K562 (cell line): ENCODE measurements around the gene NDUFA5. TPM values are rescaled to one million over a fixed set of nuclear protein-coding genes. Genes with fewer than 3 reads are reported as not detected.

Source experiments
- ATAC-seq: fragments of 200-7000 bp; cut with Tn5 transposase; 3 replicates; pipeline ENCODE4 v1.9.1; 2020; ENCODE audit warnings: moderate library complexity
- BruUV-seq: library from RNA; stranded (reverse); fragments of 400-500 nt; replicated peaks from 2 replicates; lab custom pipeline; 2021; lab: Mats Ljungman, UMichigan
- CTCF ChIA-PET: fragments of 300-600 bp; formaldehyde crosslinking; extraction: SDS; loops from one replicate; lab custom pipeline; 2021; ENCODE audit warnings: low intra/inter-chr PET ratio; lab: Yijun Ruan, JAX
- POLR2A ChIA-PET: fragments of 300-600, 350-650 bp; sonication (Branson Sonifier 250); formaldehyde crosslinking; extraction: SDS; loops from one replicate; lab custom pipeline; 2021; ENCODE audit warnings: antibody characterized with exemption, inconsistent platforms; lab: Yijun Ruan, JAX
- DNase-seq, 4 experiments: peaks; one replicate each; pipeline versions ENCODE4 v3.0.0 to v3.0.0-alpha.2; 2011 to 2018; ENCODE audit warnings: low spot score in 3 of 4, mixed read lengths in 3 of 4; ENCODE audit errors: extremely low read depth in 1 of 4
- FAIRE-seq: peaks from 2 replicates; lab custom pipeline; 2011; peaks lifted over from hg19 to GRCh38; lab: Jason Lieb, UNC
- H2AFZ ChIP-seq: 2 replicates; pipeline ENCODE4 v1.6.0; 2011; ENCODE audit warnings: low read depth, low read length, control low read depth, inconsistent platforms
- H3K27ac ChIP-seq: fragments of 200-600 bp; 3 replicates; pipeline ENCODE4 v1.8.0; 2011; ENCODE audit warnings: low read depth, mild to moderate bottlenecking, control low read depth, inconsistent platforms, low read length, moderate library complexity, mixed read lengths; ENCODE audit errors: extremely low read depth
- H3K27me3 ChIP-seq, 2 experiments: fragments of 300-600 bp in 1 of 2; 2 replicates in 1 of 2; 3 replicates in 1 of 2; pipeline versions ENCODE4 v1.6.0 to v1.8.0; 2011; ENCODE audit warnings: inconsistent platforms in 2 of 2, low read length in 2 of 2, mild to moderate bottlenecking in 1 of 2, mixed read lengths in 1 of 2, moderate library complexity in 1 of 2; ENCODE audit not compliant: control insufficient read depth in 2 of 2, insufficient read depth in 2 of 2
- H3K36me3 ChIP-seq: fragments of 300-600 bp; 3 replicates; pipeline ENCODE4 v1.8.0; 2011; ENCODE audit warnings: mild to moderate bottlenecking, low read length, inconsistent platforms; ENCODE audit not compliant: control insufficient read depth, insufficient read depth
- H3K4me1 ChIP-seq, 2 experiments: fragments of 200-600 bp in 1 of 2; replicated peaks in 1 of 2; 2 replicates in 1 of 2; 3 replicates in 1 of 2; pipeline versions ENCODE4 v1.5.1 to v1.8.0; 2011; ENCODE audit warnings: inconsistent platforms in 2 of 2, low read length in 2 of 2, mild to moderate bottlenecking in 1 of 2, mixed read lengths in 1 of 2, moderate library complexity in 1 of 2; ENCODE audit not compliant: control insufficient read depth in 2 of 2, insufficient read depth in 2 of 2
- H3K4me2 ChIP-seq: 2 replicates; pipeline ENCODE4 v1.6.1; 2011; ENCODE audit warnings: low read length, control low read depth, inconsistent platforms, mixed read lengths; ENCODE audit not compliant: insufficient read depth
- H3K4me3 ChIP-seq: fragments of 200-600 bp; sonication (generic), shearing (Covaris generic); 2 replicates; pipeline ENCODE4 v1.5.1; 2016; ENCODE audit warnings: control low read depth, inconsistent platforms
- H3K79me2 ChIP-seq: fragments of 200-600 bp; 3 replicates; pipeline ENCODE4 v1.8.0; 2011; ENCODE audit warnings: low read length, inconsistent platforms; ENCODE audit not compliant: control insufficient read depth, insufficient read depth
- H3K9ac ChIP-seq, 2 experiments: 2 replicates each; pipeline versions ENCODE4 v1.6.0 to v1.6.1; 2011; ENCODE audit warnings: low read depth in 2 of 2, low read length in 2 of 2, control low read depth in 1 of 2, inconsistent platforms in 1 of 2, mild to moderate bottlenecking in 1 of 2, mixed read lengths in 1 of 2; ENCODE audit not compliant: insufficient read depth in 1 of 2
- H3K9me1 ChIP-seq: one replicate; pipeline ENCODE4 v1.6.0; 2011; ENCODE audit warnings: inconsistent platforms, mild to moderate bottlenecking, low read length, moderate library complexity; ENCODE audit not compliant: control insufficient read depth, insufficient read depth
- H3K9me3 ChIP-seq: replicated peaks from 2 replicates; pipeline ENCODE4 v1.5.1; 2011; ENCODE audit warnings: low read depth, low read length, inconsistent platforms; ENCODE audit not compliant: control insufficient read depth, insufficient read depth
- H4K20me1 ChIP-seq: replicated peaks from 2 replicates; pipeline ENCODE4 v1.6.1; 2011; ENCODE audit warnings: low read length, inconsistent platforms, mixed read lengths; ENCODE audit not compliant: control insufficient read depth, insufficient read depth
- BACH1 ChIP-seq: fragments of 200-800 bp; sonication (Bioruptor generic); IDR thresholded peaks from 2 replicates; pipeline ENCODE4 v1.6.1; 2016; ENCODE audit warnings: missing genetic modification characterization, missing compliant biosample characterization
- CBFB ChIP-seq: sonication (generic); formaldehyde crosslinking; IDR thresholded peaks from 2 replicates; pipeline ENCODE4 v1.4.0; 2020; ENCODE audit warnings: mild to moderate bottlenecking, missing genetic modification reagents
- CHAMP1 ChIP-seq: fragments of 450-650 bp; IDR thresholded peaks from 2 replicates; pipeline ENCODE4 v1.6.1; 2016; ENCODE audit warnings: mild to moderate bottlenecking
- DPF2 ChIP-seq: fragments of 450-650 bp; IDR thresholded peaks from 2 replicates; pipeline ENCODE4 v1.6.1; 2016
- HBP1 ChIP-seq: fragments of 450-650 bp; formaldehyde crosslinking; IDR thresholded peaks from 2 replicates; pipeline ENCODE4 v1.4.0; 2022; ENCODE audit warnings: missing genetic modification characterization
- MAFK ChIP-seq: IDR thresholded peaks from 2 replicates; pipeline ENCODE4 v1.6.1; 2011; ENCODE audit warnings: low read length, improper control_type of control experiment
- SMARCA4 ChIP-seq: fragments of 450-650 bp; IDR thresholded peaks from 2 replicates; pipeline ENCODE4 v1.6.1; 2016
- SREBF2 ChIP-seq: sonication (generic); formaldehyde crosslinking; IDR thresholded peaks from 2 replicates; pipeline ENCODE4 v1.4.0; 2020; ENCODE audit warnings: mild to moderate bottlenecking, missing genetic modification reagents
- WHSC1 ChIP-seq: IDR thresholded peaks from one replicate; pipeline ENCODE4 v1.6.1; 2012; ENCODE audit warnings: low read length, control low read depth, inconsistent platforms
- XRCC5 ChIP-seq: fragments of 200-400 bp; formaldehyde crosslinking; IDR thresholded peaks from 2 replicates; pipeline ENCODE4 v1.6.1; 2017; ENCODE audit warnings: low read depth, mild to moderate bottlenecking, low read length
- WGBS: fragments of 100-300 bp; shearing (Covaris generic); methylation state at CpG from one replicate; pipeline ENCODE4 v1.1.6; 2016; ENCODE audit warnings: low coverage, mixed read lengths; ENCODE audit not compliant: insufficient coverage; ENCODE audit errors: missing lambda C conversion rate; 5-methylcytosine and 5-hydroxymethylcytosine counted together
- in situ Hi-C: fragments of 300-500 bp; cut with MboI; formaldehyde crosslinking; loops from 4 replicates; pipeline ENCODE4 v1.15.0; 2018; ENCODE audit warnings: inconsistent platforms, mixed read lengths
- intact Hi-C: fragments of 100-400 bp; cut with micrococcal nuclease; formaldehyde crosslinking; loops from 2 replicates; pipeline ENCODE4 v1.14.2; 2022
- polyA plus RNA-seq, 8 experiments: library from polyadenylated mRNA; depleted of rRNA in 4 of 8; stranded (reverse) in 5 of 8; unstranded in 3 of 8; fragments of >200 nt; fragmentation: Nextera tagmentation in 2 of 8; fragmentation: Illumina TruSeq in 1 of 8; extraction: Ambion mirVana in 2 of 8; extraction: Trizol in 1 of 8; gene quantifications; 2 replicates each; pipeline versions ENCODE4 v1.2.1 to v1.2.3, GENCODE V29; 2011 to 2014; ENCODE audit warnings: inconsistent platforms in 1 of 8, missing spikeins in 1 of 8
- total RNA-seq, 7 experiments: library from RNA; depleted of rRNA in 6 of 7; stranded (reverse); fragments of >200 nt in 6 of 7; fragmentation: Illumina TruSeq in 2 of 7; extraction: Trizol in 2 of 7; gene quantifications; 2 replicates each; pipeline versions ENCODE4 v1.2.1 to v1.2.3, GENCODE V29; 2011 to 2021; ENCODE audit warnings: low replicate concordance in 1 of 7
- TF ChIP-seq, protein P1 (sequence below), 2 experiments: fragments of 450-650 bp; conservative IDR thresholded peaks; 2 replicates each; pipeline ENCODE4 v1.6.1; 2017; ENCODE audit warnings: mild to moderate bottlenecking in 2 of 2, moderate library complexity in 2 of 2
- TF ChIP-seq, protein P2 (sequence below), 2 experiments: fragments of 450-650 bp in 1 of 2; sonication (generic) in 1 of 2; formaldehyde crosslinking in 1 of 2; IDR thresholded peaks in 1 of 2; conservative IDR thresholded peaks in 1 of 2; 2 replicates each; pipeline versions ENCODE4 v1.6.1 to v1.8.1; 2016 to 2023; ENCODE audit warnings: mild to moderate bottlenecking in 2 of 2, moderate library complexity in 2 of 2, inconsistent platforms in 1 of 2, missing genetic modification reagents in 1 of 2
- TF ChIP-seq, protein P3 (sequence below): fragments of 200-400 bp; formaldehyde crosslinking; IDR thresholded peaks from 2 replicates; pipeline ENCODE4 v1.6.1; 2017; ENCODE audit warnings: mild to moderate bottlenecking, low read depth, low read length, moderate library complexity

Gene NDUFA5
- total and polyA plus RNA-seq, 9 of the 15 experiments (the other 6 are each of a cell fraction or from before 2014, with no cell fraction given), result 155 to 677 (median 269) TPM

DNA sequence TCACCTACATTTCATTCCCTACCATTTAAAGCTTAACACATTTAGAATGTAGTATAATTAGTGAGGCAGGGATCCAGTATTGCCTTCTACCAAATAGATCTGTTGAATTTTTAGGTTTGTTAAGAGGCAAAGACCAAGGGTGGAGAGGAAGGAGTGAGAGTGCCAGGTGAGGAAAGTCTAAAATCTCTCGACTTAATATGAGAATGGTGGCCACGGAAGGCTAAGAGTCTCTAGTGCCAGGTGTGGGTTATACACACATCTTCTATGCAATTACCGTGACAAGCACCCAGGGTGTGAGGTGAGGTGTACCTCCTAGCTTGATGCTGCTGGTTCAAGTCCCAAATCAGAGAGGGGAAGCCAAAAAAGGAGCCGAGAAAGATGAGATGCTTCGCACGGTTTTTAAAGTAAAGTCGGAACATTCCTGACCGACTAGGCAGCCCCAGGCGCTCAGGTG, 23.7 kb downstream of the NDUFA5 start:
- peak overlapping the region; percentile 74 for H3K27ac ChIP-seq
- POLR2A ChIA-PET, result interaction anchor here (0.6 to 2.3 kb wide), 3 partner anchors 11 to 97 kb away, joined by 3 to 13 read pairs (median 8); no protein-coding TSS in a partner anchor
- TF ChIP-seq BACH1 (tag) (0 out of 2 replicates have a peak, but pooled peaks have one; percentile 29), DPF2 (no peak), SREBF2 (peak; percentile 96; the same call in 1 of the 2 replicates), XRCC5 (no peak), MAFK (no peak), SMARCA4 (no peak), HBP1 (CRISPR knock-in tag) (no peak), WHSC1 (no peak), CBFB (CRISPR knock-in tag) (peak; percentile 87), CHAMP1 (no peak)
- TF ChIP-seq, protein P1, sequence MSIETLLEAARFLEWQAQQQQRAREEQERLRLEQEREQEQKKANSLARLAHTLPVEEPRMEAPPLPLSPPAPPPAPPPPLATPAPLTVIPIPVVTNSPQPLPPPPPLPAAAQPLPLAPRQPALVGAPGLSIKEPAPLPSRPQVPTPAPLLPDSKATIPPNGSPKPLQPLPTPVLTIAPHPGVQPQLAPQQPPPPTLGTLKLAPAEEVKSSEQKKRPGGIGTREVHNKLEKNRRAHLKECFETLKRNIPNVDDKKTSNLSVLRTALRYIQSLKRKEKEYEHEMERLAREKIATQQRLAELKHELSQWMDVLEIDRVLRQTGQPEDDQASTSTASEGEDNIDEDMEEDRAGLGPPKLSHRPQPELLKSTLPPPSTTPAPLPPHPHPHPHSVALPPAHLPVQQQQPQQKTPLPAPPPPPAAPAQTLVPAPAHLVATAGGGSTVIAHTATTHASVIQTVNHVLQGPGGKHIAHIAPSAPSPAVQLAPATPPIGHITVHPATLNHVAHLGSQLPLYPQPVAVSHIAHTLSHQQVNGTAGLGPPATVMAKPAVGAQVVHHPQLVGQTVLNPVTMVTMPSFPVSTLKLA (conservative IDR thresholded peaks at IDR 0.05), result no peak
- TF ChIP-seq, protein P2, sequence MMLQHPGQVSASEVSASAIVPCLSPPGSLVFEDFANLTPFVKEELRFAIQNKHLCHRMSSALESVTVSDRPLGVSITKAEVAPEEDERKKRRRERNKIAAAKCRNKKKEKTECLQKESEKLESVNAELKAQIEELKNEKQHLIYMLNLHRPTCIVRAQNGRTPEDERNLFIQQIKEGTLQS (IDR thresholded peaks at IDR 0.05), result no peak
- TF ChIP-seq, protein P2 (CRISPR knock-in tag; conservative IDR thresholded peaks at IDR 0.05), result 0 out of 2 replicates have a peak, but pooled peaks have one; percentile 33
- TF ChIP-seq, protein P3, sequence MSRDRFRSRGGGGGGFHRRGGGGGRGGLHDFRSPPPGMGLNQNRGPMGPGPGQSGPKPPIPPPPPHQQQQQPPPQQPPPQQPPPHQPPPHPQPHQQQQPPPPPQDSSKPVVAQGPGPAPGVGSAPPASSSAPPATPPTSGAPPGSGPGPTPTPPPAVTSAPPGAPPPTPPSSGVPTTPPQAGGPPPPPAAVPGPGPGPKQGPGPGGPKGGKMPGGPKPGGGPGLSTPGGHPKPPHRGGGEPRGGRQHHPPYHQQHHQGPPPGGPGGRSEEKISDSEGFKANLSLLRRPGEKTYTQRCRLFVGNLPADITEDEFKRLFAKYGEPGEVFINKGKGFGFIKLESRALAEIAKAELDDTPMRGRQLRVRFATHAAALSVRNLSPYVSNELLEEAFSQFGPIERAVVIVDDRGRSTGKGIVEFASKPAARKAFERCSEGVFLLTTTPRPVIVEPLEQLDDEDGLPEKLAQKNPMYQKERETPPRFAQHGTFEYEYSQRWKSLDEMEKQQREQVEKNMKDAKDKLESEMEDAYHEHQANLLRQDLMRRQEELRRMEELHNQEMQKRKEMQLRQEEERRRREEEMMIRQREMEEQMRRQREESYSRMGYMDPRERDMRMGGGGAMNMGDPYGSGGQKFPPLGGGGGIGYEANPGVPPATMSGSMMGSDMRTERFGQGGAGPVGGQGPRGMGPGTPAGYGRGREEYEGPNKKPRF, result no peak

More for the DNA sequence above, 23.7 kb downstream of the NDUFA5 start:
- H3K9ac ChIP-seq, result peak overlapping the region; percentile 61 to 79
- peaks cover 3% of the 10 kb centered on the region; the same call in 2 of the 3 replicates for H3K36me3 ChIP-seq
- DNase-seq, result peak in 1 of 4 experiments; percentile 58
- no peak for FAIRE-seq
- intact Hi-C loops (loop anchor here (2.0 kb wide), 2 partner anchors 23 to 215 kb away; partner anchors contain the start of genes NDUFA5 and WASL), in situ Hi-C loops (no loop called here)
- peak; percentile 4; the same call in 2 of the 3 replicates for ATAC-seq
- WGBS, result 1% methylated on average over 9 of the region's 9 CpGs
- H3K79me2 ChIP-seq, result peaks cover 12% of the 10 kb centered on the region; the same call in 2 of the 3 replicates
- BruUV-seq, result no TSS peak
- no peaks in the 10 kb centered on the region for H3K9me3 ChIP-seq
- no peaks in the 10 kb centered on the region for H3K9me1 ChIP-seq
- H3K4me1 ChIP-seq, result peaks cover 9 to 23% of the 10 kb centered on the region in 2 experiments
- H2AFZ ChIP-seq, result peak overlapping the region; percentile 85
- H4K20me1 ChIP-seq, result no peaks in the 10 kb centered on the region
- CTCF ChIA-PET, result no interaction called here
- H3K27me3 ChIP-seq, result no peaks in the 10 kb centered on the region
- H3K4me3 ChIP-seq, result peak overlapping the region; percentile 69
- peak overlapping the region; percentile 93 for H3K4me2 ChIP-seq
